ENCODE data around the gene PLEKHM1.

PLEKHM1 gene

GRCh38 chr17:45435481-45435880, 55.0 kb downstream of the PLEKHM1 start:
- Histone ChIP-seq H2BK120ac (ENCODE audit: low read depth, low read length) (no peak overlapping the region), H3K23ac (ENCODE audit: low read length in 2 of 2) (no peak overlapping the region), H3K18ac (ENCODE audit: low read depth in 1 of 2, low read length in 2 of 2) (no peak overlapping the region), H3K14ac (ENCODE audit: low read length in 2 of 2) (no peak overlapping the region), H2BK12ac (ENCODE audit: low read length in 2 of 2) (no peak overlapping the region), H2AFZ (ENCODE audit: low read depth, low read length) (no peak overlapping the region), H3K36me3 (ENCODE audit: control insufficient read depth in 1 of 2, insufficient read depth in 2 of 2, low read depth in 1 of 2, low read length in 2 of 2) (peaks cover 38 to 55% of the 10 kb centered on the region in 2 experiments), H3K9ac (ENCODE audit: low read length) (no peak overlapping the region), H2BK15ac (ENCODE audit: low read depth, poor library complexity, severe bottlenecking) (no peak overlapping the region), H3K4me2 (ENCODE audit: low read length, poor library complexity, severe bottlenecking) (no peak overlapping the region), H4K91ac (ENCODE audit: low read length) (no peak overlapping the region), H3K4ac (ENCODE audit: low read depth in 1 of 2, low read length in 2 of 2) (no peak overlapping the region), H3K9me3 (ENCODE audit: control insufficient read depth, low read length) (no peaks in the 10 kb centered on the region), H2BK5ac (ENCODE audit: low read depth, low read length, poor library complexity, severe bottlenecking) (no peak overlapping the region), H3K4me1 (ENCODE audit: control insufficient read depth, insufficient read depth, low read depth, low read length) (peaks cover 58% of the 10 kb centered on the region), H3K27ac (ENCODE audit: low read length, poor library complexity, severe bottlenecking) (no peak overlapping the region), H2AK5ac (ENCODE audit: low read length, severe bottlenecking) (no peak overlapping the region), H3K4me3 (ENCODE audit: insufficient read depth in 1 of 2, low read depth in 1 of 2, low read length in 2 of 2) (no peak overlapping the region), H4K8ac (ENCODE audit: low read length) (no peak overlapping the region), H3K79me1 (replicated peaks; ENCODE audit: low read length, poor library complexity, severe bottlenecking) (no peaks in the 10 kb centered on the region), H3K27me3 (ENCODE audit: control insufficient read depth in 1 of 2, insufficient read depth in 1 of 2, low read length in 2 of 2) (peaks cover 5 to 12% of the 10 kb centered on the region in 2 experiments)
- WGBS: 86% methylated on average over 5 of the region's 5 CpGs
- DNase-seq: no peak

GRCh38 chr17:45433159-45433535, 57.4 kb downstream of the PLEKHM1 start:
- Histone ChIP-seq H3K9me3 (ENCODE audit: control insufficient read depth, low read length) (no peaks in the 10 kb centered on the region), H2BK5ac (ENCODE audit: low read depth, low read length, poor library complexity, severe bottlenecking) (no peak overlapping the region), H3K18ac (ENCODE audit: low read depth in 1 of 2, low read length in 2 of 2) (no peak overlapping the region), H3K14ac (ENCODE audit: low read length in 2 of 2) (no peak overlapping the region), H2BK15ac (ENCODE audit: low read depth, poor library complexity, severe bottlenecking) (peak overlapping the region; percentile 97), H3K27ac (ENCODE audit: low read length, poor library complexity, severe bottlenecking) (no peak overlapping the region), H2BK12ac (ENCODE audit: low read length in 2 of 2) (no peak overlapping the region), H2AFZ (ENCODE audit: low read depth, low read length) (no peak overlapping the region), H3K4ac (ENCODE audit: low read depth in 1 of 2, low read length in 2 of 2) (no peak overlapping the region), H4K8ac (ENCODE audit: low read length) (no peak overlapping the region), H4K91ac (ENCODE audit: low read length) (no peak overlapping the region), H3K9ac (ENCODE audit: low read length) (no peak overlapping the region), H3K4me3 (ENCODE audit: insufficient read depth in 1 of 2, low read depth in 1 of 2, low read length in 2 of 2) (no peak overlapping the region), H2AK5ac (ENCODE audit: low read length, severe bottlenecking) (no peak overlapping the region), H2BK120ac (ENCODE audit: low read depth, low read length) (no peak overlapping the region), H3K79me1 (replicated peaks; ENCODE audit: low read length, poor library complexity, severe bottlenecking) (no peaks in the 10 kb centered on the region), H3K27me3 (ENCODE audit: control insufficient read depth in 1 of 2, insufficient read depth in 1 of 2, low read length in 2 of 2) (peaks cover 20 to 30% of the 10 kb centered on the region in 2 experiments), H3K4me1 (ENCODE audit: control insufficient read depth, insufficient read depth, low read depth, low read length) (peaks cover 59% of the 10 kb centered on the region), H3K4me2 (ENCODE audit: low read length, poor library complexity, severe bottlenecking) (peak overlapping the region; percentile 78), H3K36me3 (ENCODE audit: control insufficient read depth in 1 of 2, insufficient read depth in 2 of 2, low read depth in 1 of 2, low read length in 2 of 2) (peaks cover 28 to 36% of the 10 kb centered on the region in 2 experiments), H3K23ac (ENCODE audit: low read length in 2 of 2) (no peak overlapping the region)
- DNase-seq: no peak
- WGBS: 25% methylated on average over 1 of the region's 4 CpGs

GRCh38 chr17:45432405-45433158, 57.9 kb downstream of the PLEKHM1 start, which contains the start of gene ARHGAP27:
TSS of gene ARHGAP27 (minus strand) at chr17:45432870. CDS start at chr17:45430279, 2,591 bp downstream.
- no peak within 1 kb of the TSS for H3K4ac ChIP-seq (ENCODE audit: low read depth in 1 of 2, low read length in 2 of 2)

GRCh38 chr17:45431531-45432404, 58.8 kb downstream of the PLEKHM1 start:
- Histone ChIP-seq H2BK5ac (ENCODE audit: low read depth, low read length, poor library complexity, severe bottlenecking) (no peak overlapping the region), H4K8ac (ENCODE audit: low read length) (peak overlapping the region; percentile 17)
- WGBS: 0% methylated on average over 46 of the region's 64 CpGs

More at GRCh38 chr17:45432405-45433158, 57.9 kb downstream of the PLEKHM1 start, which contains the start of gene ARHGAP27:
- Histone ChIP-seq H3K4me2 (ENCODE audit: low read length, poor library complexity, severe bottlenecking) (peak within 1 kb of the TSS; percentile 90), H3K14ac (ENCODE audit: low read length in 2 of 2) (no peak within 1 kb of the TSS), H3K27me3 (ENCODE audit: control insufficient read depth in 1 of 2, insufficient read depth in 1 of 2, low read length in 2 of 2) (peaks cover 20 to 30% of the 10 kb centered on the region in 2 experiments), H2BK120ac (ENCODE audit: low read depth, low read length) (no peak within 1 kb of the TSS), H2BK15ac (ENCODE audit: low read depth, poor library complexity, severe bottlenecking) (peak within 1 kb of the TSS; percentile 97), H4K91ac (ENCODE audit: low read length) (no peak within 1 kb of the TSS), H3K23ac (ENCODE audit: low read length in 2 of 2) (no peak within 1 kb of the TSS), H3K18ac (ENCODE audit: low read depth in 1 of 2, low read length in 2 of 2) (peak within 1 kb of the TSS; percentile 49 to 50), H2AFZ (ENCODE audit: low read depth, low read length) (peak within 1 kb of the TSS; percentile 56), H2AK5ac (ENCODE audit: low read length, severe bottlenecking) (no peak within 1 kb of the TSS), H2BK12ac (ENCODE audit: low read length in 2 of 2) (peak within 1 kb of the TSS in 1 of 2 experiments; percentile 47), H2BK5ac (ENCODE audit: low read depth, low read length, poor library complexity, severe bottlenecking) (no peak within 1 kb of the TSS), H3K4me1 (ENCODE audit: control insufficient read depth, insufficient read depth, low read depth, low read length) (peaks cover 55% of the 10 kb centered on the region), H3K27ac (ENCODE audit: low read length, poor library complexity, severe bottlenecking) (no peak within 1 kb of the TSS), H3K4me3 (ENCODE audit: insufficient read depth in 1 of 2, low read depth in 1 of 2, low read length in 2 of 2) (peak within 1 kb of the TSS; percentile 46 to 73), H3K9ac (ENCODE audit: low read length) (peak within 1 kb of the TSS; percentile 57), H3K36me3 (ENCODE audit: control insufficient read depth in 1 of 2, insufficient read depth in 2 of 2, low read depth in 1 of 2, low read length in 2 of 2) (peaks cover 24 to 31% of the 10 kb centered on the region in 2 experiments), H4K8ac (ENCODE audit: low read length) (peak within 1 kb of the TSS; percentile 17), H3K9me3 (ENCODE audit: control insufficient read depth, low read length) (no peaks in the 10 kb centered on the region), H3K79me1 (replicated peaks; ENCODE audit: low read length, poor library complexity, severe bottlenecking) (no peaks in the 10 kb centered on the region)
- WGBS: under 1% methylated on average over 34 of the region's 66 CpGs
- DNase-seq: peak; percentile 13

More at GRCh38 chr17:45431531-45432404, 58.8 kb downstream of the PLEKHM1 start:
- Histone ChIP-seq H3K4ac (ENCODE audit: low read depth in 1 of 2, low read length in 2 of 2) (no peak overlapping the region), H2AFZ (ENCODE audit: low read depth, low read length) (peak overlapping the region; percentile 56), H3K9ac (ENCODE audit: low read length) (peak overlapping the region; percentile 57), H3K79me1 (replicated peaks; ENCODE audit: low read length, poor library complexity, severe bottlenecking) (no peaks in the 10 kb centered on the region), H2AK5ac (ENCODE audit: low read length, severe bottlenecking) (no peak overlapping the region), H2BK15ac (ENCODE audit: low read depth, poor library complexity, severe bottlenecking) (no peak overlapping the region), H2BK12ac (ENCODE audit: low read length in 2 of 2) (peak overlapping the region in 1 of 2 experiments; percentile 34), H3K4me3 (ENCODE audit: insufficient read depth in 1 of 2, low read depth in 1 of 2, low read length in 2 of 2) (peak overlapping the region; percentile 46 to 73), H3K18ac (ENCODE audit: low read depth in 1 of 2, low read length in 2 of 2) (peak overlapping the region; percentile 18 to 50), H4K91ac (ENCODE audit: low read length) (no peak overlapping the region), H3K36me3 (ENCODE audit: control insufficient read depth in 1 of 2, insufficient read depth in 2 of 2, low read depth in 1 of 2, low read length in 2 of 2) (peaks cover 17 to 23% of the 10 kb centered on the region in 2 experiments), H3K23ac (ENCODE audit: low read length in 2 of 2) (peak overlapping the region in 1 of 2 experiments; percentile 90), H2BK120ac (ENCODE audit: low read depth, low read length) (no peak overlapping the region), H3K27ac (ENCODE audit: low read length, poor library complexity, severe bottlenecking) (no peak overlapping the region), H3K4me1 (ENCODE audit: control insufficient read depth, insufficient read depth, low read depth, low read length) (peaks cover 48% of the 10 kb centered on the region), H3K4me2 (ENCODE audit: low read length, poor library complexity, severe bottlenecking) (peak overlapping the region; percentile 90), H3K9me3 (ENCODE audit: control insufficient read depth, low read length) (no peaks in the 10 kb centered on the region), H3K14ac (ENCODE audit: low read length in 2 of 2) (no peak overlapping the region), H3K27me3 (ENCODE audit: control insufficient read depth in 1 of 2, insufficient read depth in 1 of 2, low read length in 2 of 2) (peaks cover 20 to 30% of the 10 kb centered on the region in 2 experiments)
- peak; percentile 64 for DNase-seq

Measured in mesenchymal stem cell (in vitro differentiated cells and primary cell).